ENCODE data around the gene ETNPPL.

- TF ChIP-seq CTCF (IDR thresholded peaks at IDR 0.05; ENCODE audit: insufficient read depth, low read length, poor library complexity, severe bottlenecking) (no peak), EZH2phosphoT487 (conservative IDR thresholded peaks at IDR 0.05; ENCODE audit: low read length) (no peak)
These were observed 58.9 kb downstream of the ETNPPL start for GRCh38 chr4:108703966-108704365.

Measured in SU-DHL-6 (cell line).